H9 (cell line): ENCODE measurements around the gene ARSJ. TPM values are rescaled to one million over a fixed set of nuclear protein-coding genes. Genes with fewer than 3 reads are reported as not detected.
A peak's percentile ranks its signal among the peaks of the same experiment; 100 is the strongest.

Source experiments
- DNase-seq: peaks from one replicate; pipeline ENCODE4 v3.0.0-alpha.2; 2017
- H2AFZ ChIP-seq: one replicate; pipeline ENCODE4 v1.6.1; 2013; ENCODE audit warnings: mild to moderate bottlenecking, low read length, control low read depth, moderate library complexity
- H2AK5ac ChIP-seq: 2 replicates; pipeline ENCODE4 v1.6.1; 2013; ENCODE audit warnings: low read length, control low read depth, mixed read lengths; ENCODE audit not compliant: insufficient read length
- H2BK120ac ChIP-seq: one replicate; pipeline ENCODE4 v1.6.1; 2013; ENCODE audit warnings: low read depth, mild to moderate bottlenecking, low read length, control low read depth, inconsistent platforms; ENCODE audit not compliant: poor library complexity, severe bottlenecking
- H2BK12ac ChIP-seq: 2 replicates; pipeline ENCODE4 v1.6.1; 2013; ENCODE audit warnings: low read length, control low read depth, mixed read lengths, low read depth; ENCODE audit not compliant: insufficient read length
- H2BK15ac ChIP-seq: 2 replicates; pipeline ENCODE4 v1.6.1; 2013; ENCODE audit warnings: low read depth, low read length, control low read depth
- H2BK20ac ChIP-seq: one replicate; pipeline ENCODE4 v1.6.1; 2013; ENCODE audit warnings: low read depth, mild to moderate bottlenecking, low read length, control low read depth, inconsistent platforms; ENCODE audit not compliant: poor library complexity, severe bottlenecking
- H2BK5ac ChIP-seq: 2 replicates; pipeline ENCODE4 v1.6.1; 2013; ENCODE audit warnings: low read length, control low read depth, mixed read lengths; ENCODE audit not compliant: insufficient read length
- H3K14ac ChIP-seq: 2 replicates; pipeline ENCODE4 v1.6.1; 2013; ENCODE audit warnings: low read length, control low read depth; ENCODE audit not compliant: insufficient read depth
- H3K18ac ChIP-seq: 2 replicates; pipeline ENCODE4 v1.6.1; 2013; ENCODE audit warnings: low read depth, mild to moderate bottlenecking, mixed read lengths, low read length, control low read depth; ENCODE audit not compliant: insufficient read length
- H3K23ac ChIP-seq: 2 replicates; pipeline ENCODE4 v1.6.1; 2013; ENCODE audit warnings: low read length, control low read depth, mixed read lengths, low read depth; ENCODE audit not compliant: insufficient read length
- H3K23me2 ChIP-seq: 2 replicates; pipeline ENCODE4 v1.6.1; 2013; ENCODE audit warnings: low read depth, mild to moderate bottlenecking, mixed read lengths, low read length, control low read depth; ENCODE audit not compliant: insufficient read length, poor library complexity, severe bottlenecking
- H3K27ac ChIP-seq: 2 replicates; pipeline ENCODE4 v1.5.1; 2013; ENCODE audit warnings: low read length, control low read depth, mixed read lengths, low read depth; ENCODE audit not compliant: insufficient read length
- H3K27me3 ChIP-seq: 2 replicates; pipeline ENCODE4 v1.6.1; 2013; ENCODE audit warnings: low read length, control low read depth, inconsistent platforms; ENCODE audit not compliant: insufficient read depth
- H3K4ac ChIP-seq: 2 replicates; pipeline ENCODE4 v1.6.1; 2013; ENCODE audit warnings: low read depth, mild to moderate bottlenecking, control low read depth, inconsistent platforms, low read length, moderate library complexity
- H3K4me1 ChIP-seq: 2 replicates; pipeline ENCODE4 v1.6.1; 2013; ENCODE audit warnings: low read length, control low read depth, inconsistent platforms; ENCODE audit not compliant: insufficient read depth
- H3K4me2 ChIP-seq: 2 replicates; pipeline ENCODE4 v1.6.1; 2013; ENCODE audit warnings: low read length, control low read depth, mixed read lengths; ENCODE audit not compliant: insufficient read length, insufficient read depth
- H3K56ac ChIP-seq: 2 replicates; pipeline ENCODE4 v1.6.1; 2013; ENCODE audit warnings: low read depth, mild to moderate bottlenecking, mixed read lengths, low read length, control low read depth; ENCODE audit not compliant: insufficient read length
- H3K79me1 ChIP-seq: 2 replicates; pipeline ENCODE4 v1.6.1; 2013; ENCODE audit warnings: low read depth, mild to moderate bottlenecking, moderate library complexity, low read length, control low read depth, inconsistent platforms; ENCODE audit not compliant: insufficient read depth, poor library complexity, severe bottlenecking
- H3K79me2 ChIP-seq: 2 replicates; pipeline ENCODE4 v1.6.1; 2013; ENCODE audit warnings: low read length, control low read depth, inconsistent platforms; ENCODE audit not compliant: insufficient read depth
- H3K9ac ChIP-seq: 2 replicates; pipeline ENCODE4 v1.6.1; 2013; ENCODE audit warnings: low read length, control low read depth, mixed read lengths; ENCODE audit not compliant: insufficient read length; ENCODE audit errors: extremely low read depth
- H3K9me3 ChIP-seq: one replicate; pipeline ENCODE4 v1.6.1; 2013; ENCODE audit warnings: low read depth, low read length, inconsistent platforms; ENCODE audit not compliant: control insufficient read depth
- H3T11ph ChIP-seq: one replicate; pipeline ENCODE4 v1.6.1; 2013; ENCODE audit warnings: mild to moderate bottlenecking, low read length, control low read depth, inconsistent platforms
- H4K20me1 ChIP-seq: one replicate; pipeline ENCODE4 v1.6.1; 2013; ENCODE audit not compliant: control insufficient read depth, insufficient read length, insufficient read depth
- H4K5ac ChIP-seq: 2 replicates; pipeline ENCODE4 v1.6.1; 2013; ENCODE audit warnings: low read depth, mild to moderate bottlenecking, mixed read lengths, low read length, control low read depth; ENCODE audit not compliant: insufficient read length
- H4K8ac ChIP-seq: replicated peaks from 2 replicates; pipeline ENCODE4 v1.6.1; 2013; ENCODE audit warnings: low read length, control low read depth, mixed read lengths, low read depth; ENCODE audit not compliant: insufficient read length
- H4K91ac ChIP-seq: 2 replicates; pipeline ENCODE4 v1.6.1; 2013; ENCODE audit warnings: low read depth, mild to moderate bottlenecking, moderate library complexity, mixed read lengths, low read length, control low read depth; ENCODE audit not compliant: insufficient read length
- H3K27ac Mint-ChIP-seq, 3 experiments: 2 replicates in 2 of 3; 3 replicates in 1 of 3; pipeline ENCODE4 v1.8.0; 2020 to 2021; ENCODE audit warnings: mixed read lengths in 3 of 3, mild to moderate bottlenecking in 1 of 3, moderate library complexity in 1 of 3
- H3K27me3 Mint-ChIP-seq: 2 replicates; pipeline ENCODE4 v1.8.0; 2021; ENCODE audit warnings: low read depth, mild to moderate bottlenecking, moderate library complexity, mixed read lengths
- H3K36me3 Mint-ChIP-seq, 3 experiments: 2 replicates in 2 of 3; 3 replicates in 1 of 3; pipeline ENCODE4 v1.8.0; 2020 to 2021; ENCODE audit warnings: low read depth in 3 of 3, mixed read lengths in 3 of 3; ENCODE audit not compliant: insufficient read depth in 1 of 3
- H3K4me1 Mint-ChIP-seq, 2 experiments: 2 replicates each; pipeline ENCODE4 v1.8.0; 2020; ENCODE audit warnings: mixed read lengths in 2 of 2
- H3K4me3 Mint-ChIP-seq, 2 experiments: 2 replicates in 1 of 2; 3 replicates in 1 of 2; pipeline ENCODE4 v1.8.0; 2020 to 2021; ENCODE audit warnings: mild to moderate bottlenecking in 2 of 2, mixed read lengths in 2 of 2, moderate library complexity in 1 of 2
- H3K9me3 Mint-ChIP-seq, 2 experiments: 2 replicates in 1 of 2; 3 replicates in 1 of 2; pipeline ENCODE4 v1.8.0; 2020; ENCODE audit warnings: mild to moderate bottlenecking in 2 of 2, mixed read lengths in 2 of 2, moderate library complexity in 1 of 2
- WGBS: extraction: QIAGEN DNeasy Blood & Tissue Kit; methylation state at CpG from one replicate; pipeline ENCODE4 v1.1.7; 2013; ENCODE audit warnings: missing lambda C conversion rate, low lambda C conversion rate, mixed read lengths; ENCODE audit not compliant: insufficient read length; ENCODE audit errors: extremely low coverage; 5-methylcytosine and 5-hydroxymethylcytosine counted together
- total RNA-seq: library from RNA; stranded (reverse); gene quantifications from 2 replicates; pipeline ENCODE4 v1.2.1, GENCODE V29; 2021
- TF ChIP-seq, protein P1 (sequence below): fragments of 200-600 bp; sonication (generic); conservative IDR thresholded peaks from 3 replicates; pipeline ENCODE4 v1.8.0; 2021; ENCODE audit warnings: antibody characterized with exemption, mild to moderate bottlenecking

ARSJ gene
- total RNA-seq, 1 experiment from 2014 or later: 1.1 TPM

DNA sequence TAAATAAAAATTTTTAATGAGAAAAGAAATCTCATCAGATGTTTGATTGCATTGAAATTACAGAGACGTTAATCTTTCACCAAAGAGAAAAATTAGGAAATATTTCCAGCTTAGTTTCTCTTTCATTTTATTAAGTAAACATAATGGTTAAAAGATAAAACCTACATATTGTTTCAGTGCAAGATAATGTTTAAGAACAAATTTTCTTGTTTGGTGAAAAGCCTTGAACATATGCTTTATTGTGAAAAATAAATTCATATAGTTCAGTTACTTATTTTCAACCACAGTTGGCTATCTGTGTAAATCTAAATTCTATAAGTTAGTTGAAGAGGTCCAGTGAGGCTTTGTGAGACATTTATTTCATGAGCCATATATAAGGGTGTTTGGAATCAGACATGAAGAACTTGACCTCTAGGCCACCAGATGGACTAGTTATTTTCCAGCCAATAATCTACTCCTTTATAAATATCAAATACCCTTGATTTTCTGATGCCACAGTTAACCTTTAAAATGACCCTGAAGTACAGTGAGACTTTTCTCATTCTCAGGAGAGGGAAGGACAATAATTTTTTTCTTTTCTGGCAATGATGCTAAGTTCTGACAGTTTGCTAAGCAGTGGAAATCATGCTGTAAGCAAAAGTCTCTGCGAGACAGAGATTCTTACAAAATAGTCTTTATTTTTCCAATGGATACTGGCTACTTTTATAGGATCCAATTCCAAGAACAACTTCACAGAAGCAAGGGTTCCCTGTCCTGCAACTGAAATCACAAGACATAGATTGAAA, 2.5 kb downstream of the ARSJ start:
- no peak overlapping the region for H3K56ac ChIP-seq

More for the DNA sequence above, 2.5 kb downstream of the ARSJ start:
- H3K14ac ChIP-seq: no peak overlapping the region
- peaks cover 0 to 3% (median 0%) of the 10 kb centered on the region in 3 experiments; a peak in 1 of 7 replicates for H3K36me3 Mint-ChIP-seq
- H3K23ac ChIP-seq: no peak overlapping the region
- peaks cover 28% of the 10 kb centered on the region for H3K27me3 Mint-ChIP-seq
- peaks cover 0 to 3% of the 10 kb centered on the region in 2 experiments; a peak in 2 of 5 replicates for H3K9me3 Mint-ChIP-seq
- no peak overlapping the region for H3K4me2 ChIP-seq
- peaks cover 4% of the 10 kb centered on the region; the same call in 1 of the 2 replicates for H3K4me1 ChIP-seq
- TF ChIP-seq, protein P1, sequence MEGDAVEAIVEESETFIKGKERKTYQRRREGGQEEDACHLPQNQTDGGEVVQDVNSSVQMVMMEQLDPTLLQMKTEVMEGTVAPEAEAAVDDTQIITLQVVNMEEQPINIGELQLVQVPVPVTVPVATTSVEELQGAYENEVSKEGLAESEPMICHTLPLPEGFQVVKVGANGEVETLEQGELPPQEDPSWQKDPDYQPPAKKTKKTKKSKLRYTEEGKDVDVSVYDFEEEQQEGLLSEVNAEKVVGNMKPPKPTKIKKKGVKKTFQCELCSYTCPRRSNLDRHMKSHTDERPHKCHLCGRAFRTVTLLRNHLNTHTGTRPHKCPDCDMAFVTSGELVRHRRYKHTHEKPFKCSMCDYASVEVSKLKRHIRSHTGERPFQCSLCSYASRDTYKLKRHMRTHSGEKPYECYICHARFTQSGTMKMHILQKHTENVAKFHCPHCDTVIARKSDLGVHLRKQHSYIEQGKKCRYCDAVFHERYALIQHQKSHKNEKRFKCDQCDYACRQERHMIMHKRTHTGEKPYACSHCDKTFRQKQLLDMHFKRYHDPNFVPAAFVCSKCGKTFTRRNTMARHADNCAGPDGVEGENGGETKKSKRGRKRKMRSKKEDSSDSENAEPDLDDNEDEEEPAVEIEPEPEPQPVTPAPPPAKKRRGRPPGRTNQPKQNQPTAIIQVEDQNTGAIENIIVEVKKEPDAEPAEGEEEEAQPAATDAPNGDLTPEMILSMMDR: no peak
- H2AFZ ChIP-seq: no peak overlapping the region
- no peak overlapping the region for H4K91ac ChIP-seq
- H3K4ac ChIP-seq: no peak overlapping the region
- no peak overlapping the region for H3T11ph ChIP-seq
- H2BK20ac ChIP-seq: no peak overlapping the region
- H3K27me3 ChIP-seq: no peaks in the 10 kb centered on the region
- no peak overlapping the region for H2AK5ac ChIP-seq
- peaks cover 13 to 34% of the 10 kb centered on the region in 2 experiments for H3K4me1 Mint-ChIP-seq
- no peaks in the 10 kb centered on the region for H4K20me1 ChIP-seq
- no peaks in the 10 kb centered on the region for H3K9me3 ChIP-seq
- H3K23me2 ChIP-seq: peaks cover 10% of the 10 kb centered on the region
- H3K4me3 Mint-ChIP-seq: peak overlapping the region in 1 of 2 experiments; percentile 59; a peak in 2 of 5 replicates
- H2BK15ac ChIP-seq: no peak overlapping the region
- DNase-seq: no peak
- no peak overlapping the region for H3K18ac ChIP-seq
- H4K5ac ChIP-seq: no peak overlapping the region
- no peaks in the 10 kb centered on the region for H3K79me1 ChIP-seq
- no peaks in the 10 kb centered on the region for H3K79me2 ChIP-seq
- no peak overlapping the region for H3K27ac Mint-ChIP-seq
- H2BK12ac ChIP-seq: no peak overlapping the region
- WGBS: no CpG with 5 or more reads among the region's 2 CpGs
- no peak overlapping the region for H2BK5ac ChIP-seq
- no peak overlapping the region for H3K9ac ChIP-seq
- no peak overlapping the region for H2BK120ac ChIP-seq
- no peak overlapping the region for H3K27ac ChIP-seq
- no peak overlapping the region for H4K8ac ChIP-seq
